ENCODE measurements around the gene PRSS57. TPM values are rescaled to one million over a fixed set of nuclear protein-coding genes. Genes with fewer than 3 reads are reported as not detected.

The PRSS57 gene
- total RNA-seq, 1 experiment from 2014 or later, result not detected

GRCh38 chr19:643736-644135 lies 51.5 kb downstream of the PRSS57 start:
- no peak for DNase-seq (ENCODE audit: low spot score)
- no TSS peak for BruUV-seq (replicated peaks)
- Histone ChIP-seq H3K27me3 (replicated peaks; ENCODE audit: insufficient read depth, low read depth, low read length, poor library complexity) (no peaks in the 10 kb centered on the region), H3K9me3 (ENCODE audit: low read depth, low read length, poor library complexity, severe bottlenecking) (no peaks in the 10 kb centered on the region), H3K4me3 (ENCODE audit: low read depth, low read length, poor library complexity, severe bottlenecking) (no peak overlapping the region), H3K27ac (ENCODE audit: low read depth, low read length, poor library complexity, severe bottlenecking) (no peak overlapping the region), H3K4me1 (ENCODE audit: insufficient read depth, low read length, poor library complexity, severe bottlenecking) (no peaks in the 10 kb centered on the region), H3K36me3 (ENCODE audit: insufficient read depth, low read length, poor library complexity, severe bottlenecking) (peaks cover 33% of the 10 kb centered on the region)
- POLR2A ChIA-PET (ENCODE audit: low non-redundant PET), result no interaction called here
- intact Hi-C loops (cut with micrococcal nuclease; ENCODE audit: unreplicated experiment), result no loop called here
- CTCF ChIA-PET, result no interaction called here
- TF ChIP-seq EZH2 (IDR thresholded peaks at IDR 0.05; ENCODE audit: borderline replicate concordance, low read depth, low read length, poor library complexity, severe bottlenecking) (no peak), CTCF (conservative IDR thresholded peaks at IDR 0.05; ENCODE audit: low read depth, low read length) (no peak)

GRCh38 chr19:642767-643727 lies 52.2 kb downstream of the PRSS57 start:
- TF ChIP-seq EZH2 (IDR thresholded peaks at IDR 0.05; ENCODE audit: borderline replicate concordance, low read depth, low read length, poor library complexity, severe bottlenecking), result no peak
- Histone ChIP-seq H3K27me3 (replicated peaks; ENCODE audit: insufficient read depth, low read depth, low read length, poor library complexity) (no peaks in the 10 kb centered on the region), H3K9me3 (ENCODE audit: low read depth, low read length, poor library complexity, severe bottlenecking) (no peaks in the 10 kb centered on the region), H3K4me3 (ENCODE audit: low read depth, low read length, poor library complexity, severe bottlenecking) (no peak overlapping the region), H3K4me1 (ENCODE audit: insufficient read depth, low read length, poor library complexity, severe bottlenecking) (no peaks in the 10 kb centered on the region), H3K27ac (ENCODE audit: low read depth, low read length, poor library complexity, severe bottlenecking) (no peak overlapping the region), H3K36me3 (ENCODE audit: insufficient read depth, low read length, poor library complexity, severe bottlenecking) (peaks cover 28% of the 10 kb centered on the region)
- no TSS peak for BruUV-seq (replicated peaks)
- no peak for DNase-seq (ENCODE audit: low spot score)
- CTCF ChIA-PET, result no interaction called here
- intact Hi-C loops (cut with micrococcal nuclease; ENCODE audit: unreplicated experiment), result no loop called here
- POLR2A ChIA-PET (ENCODE audit: low non-redundant PET), result no interaction called here

- TF ChIP-seq CTCF (conservative IDR thresholded peaks at IDR 0.05; ENCODE audit: low read depth, low read length), result no peak
- intact Hi-C loops (cut with micrococcal nuclease; ENCODE audit: unreplicated experiment), result no loop called here
- H3K9me3 ChIP-seq (ENCODE audit: low read depth, low read length, poor library complexity, severe bottlenecking), result no peaks in the 10 kb centered on the region
- H3K4me1 ChIP-seq (ENCODE audit: insufficient read depth, low read length, poor library complexity, severe bottlenecking), result no peaks in the 10 kb centered on the region
- ChIA-PET POLR2A (ENCODE audit: low non-redundant PET) (interaction anchor here (0.8 kb wide), 1 partner anchor 15 kb away, joined by 4 read pairs; no protein-coding TSS in a partner anchor), CTCF (no interaction called here)
- no peak overlapping the region for H3K4me3 ChIP-seq (ENCODE audit: low read depth, low read length, poor library complexity, severe bottlenecking)
- H3K27me3 ChIP-seq (replicated peaks; ENCODE audit: insufficient read depth, low read depth, low read length, poor library complexity), result no peaks in the 10 kb centered on the region
- no peak for DNase-seq (ENCODE audit: low spot score)
- BruUV-seq (replicated peaks), result no TSS peak
- H3K36me3 ChIP-seq (ENCODE audit: insufficient read depth, low read length, poor library complexity, severe bottlenecking), result peaks cover 14% of the 10 kb centered on the region
- no peak overlapping the region for H3K27ac ChIP-seq (ENCODE audit: low read depth, low read length, poor library complexity, severe bottlenecking)
Measured at GRCh38 chr19:641702-642101, 53.5 kb downstream of the PRSS57 start.

Data from A673 (cell line).